ENCODE results near the gene PRR18.

Gene PRR18

GRCh38 chr6:166274739-166275370, 33.3 kb downstream of the PRR18 start:
- DNase-seq: no peak

- DNase-seq: no peak
These were observed 34.0 kb downstream of the PRR18 start for GRCh38 chr6:166274163-166274562.

- DNase-seq: no peak
These were observed 36.8 kb downstream of the PRR18 start for GRCh38 chr6:166271376-166271765.

GRCh38 chr6:166270706-166271375, 37.4 kb downstream of the PRR18 start:
- DNase-seq: no peak

- DNase-seq: no peak
These were observed 38.7 kb downstream of the PRR18 start for GRCh38 chr6:166269301-166270039.

GRCh38 chr6:166268431-166268830, 39.8 kb downstream of the PRR18 start:
- no peak for DNase-seq

- no peak for DNase-seq
These were observed 40.7 kb downstream of the PRR18 start for GRCh38 chr6:166267526-166267925.

GRCh38 chr6:166266336-166266735, 41.9 kb downstream of the PRR18 start:
- no peak for DNase-seq

- no peak for DNase-seq
These were observed 45.3 kb downstream of the PRR18 start for GRCh38 chr6:166262743-166263515.

GRCh38 chr6:166259296-166259977, 48.8 kb downstream of the PRR18 start:
- no peak for DNase-seq

- no peak for DNase-seq
These were observed 49.3 kb downstream of the PRR18 start for GRCh38 chr6:166258854-166259276.

GRCh38 chr6:166257911-166258318, 50.3 kb downstream of the PRR18 start:
- DNase-seq: no peak
